ENCODE measurements around the gene SH2B3. TPM values are rescaled to one million over a fixed set of nuclear protein-coding genes. Genes with fewer than 3 reads are reported as not detected.
"Not testable (repeated sequence)": the region's sequence is repeated elsewhere in the genome, so short reads cannot be mapped to it uniquely, and the experiment has no call there.

Gene SH2B3
- total and polyA plus RNA-seq, 2 donors (not counting 3 experiments of a cell fraction or from before 2014, with no cell fraction given) = 63.1 to 97.9 TPM

DNA sequence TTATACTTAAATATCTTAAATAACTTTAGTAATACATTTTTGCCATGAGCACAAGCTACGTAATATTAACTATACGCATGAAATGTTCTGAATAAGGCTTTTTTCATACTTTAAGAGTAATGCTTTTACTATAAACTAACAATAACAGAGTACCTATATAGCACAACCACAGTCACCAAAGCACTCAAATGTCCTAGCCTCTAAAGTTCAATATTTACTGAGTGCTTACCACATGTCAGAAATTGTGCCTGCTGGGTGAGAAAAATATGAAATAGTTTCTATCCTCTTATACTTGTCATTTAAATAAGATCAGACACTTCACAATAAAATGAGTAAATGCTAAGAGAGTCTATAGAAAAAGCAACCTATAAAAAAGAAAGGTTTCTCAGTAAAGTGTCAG lies 83.1 kb downstream of the SH2B3 start:
- H2AFZ ChIP-seq (ENCODE audit: low read depth, low read length) = no peak overlapping the region
- H4K20me1 ChIP-seq (replicated peaks; ENCODE audit: control insufficient read depth, extremely low read depth, insufficient read depth, low read length) = no peaks in the 10 kb centered on the region
- H3K9me1 ChIP-seq (replicated peaks; ENCODE audit: control insufficient read depth, extremely low read depth, insufficient read depth, low read length) = no peaks in the 10 kb centered on the region
- H3K79me2 ChIP-seq (ENCODE audit: control insufficient read depth, insufficient read depth, low read length) = no peaks in the 10 kb centered on the region
- no peak for TF ChIP-seq POLR2A (IDR thresholded peaks at IDR 0.05; ENCODE audit: low read depth, low read length)
- TF ChIP-seq EZH2 (IDR thresholded peaks at IDR 0.05; ENCODE audit: borderline replicate concordance, low read depth, low read length, severe bottlenecking) = no peak
- no peak for TF ChIP-seq JUN (IDR thresholded peaks at IDR 0.05; ENCODE audit: borderline replicate concordance, insufficient read depth, insufficient read length, low read depth)
- TF ChIP-seq POLR2AphosphoS5 (IDR thresholded peaks at IDR 0.05; ENCODE audit: insufficient read depth, low read depth, low read length) = no peak
- no peak for TF ChIP-seq GATA2 (IDR thresholded peaks at IDR 0.05; ENCODE audit: insufficient read depth, insufficient read length, low read depth, low read length)
- TF ChIP-seq, protein P1, sequence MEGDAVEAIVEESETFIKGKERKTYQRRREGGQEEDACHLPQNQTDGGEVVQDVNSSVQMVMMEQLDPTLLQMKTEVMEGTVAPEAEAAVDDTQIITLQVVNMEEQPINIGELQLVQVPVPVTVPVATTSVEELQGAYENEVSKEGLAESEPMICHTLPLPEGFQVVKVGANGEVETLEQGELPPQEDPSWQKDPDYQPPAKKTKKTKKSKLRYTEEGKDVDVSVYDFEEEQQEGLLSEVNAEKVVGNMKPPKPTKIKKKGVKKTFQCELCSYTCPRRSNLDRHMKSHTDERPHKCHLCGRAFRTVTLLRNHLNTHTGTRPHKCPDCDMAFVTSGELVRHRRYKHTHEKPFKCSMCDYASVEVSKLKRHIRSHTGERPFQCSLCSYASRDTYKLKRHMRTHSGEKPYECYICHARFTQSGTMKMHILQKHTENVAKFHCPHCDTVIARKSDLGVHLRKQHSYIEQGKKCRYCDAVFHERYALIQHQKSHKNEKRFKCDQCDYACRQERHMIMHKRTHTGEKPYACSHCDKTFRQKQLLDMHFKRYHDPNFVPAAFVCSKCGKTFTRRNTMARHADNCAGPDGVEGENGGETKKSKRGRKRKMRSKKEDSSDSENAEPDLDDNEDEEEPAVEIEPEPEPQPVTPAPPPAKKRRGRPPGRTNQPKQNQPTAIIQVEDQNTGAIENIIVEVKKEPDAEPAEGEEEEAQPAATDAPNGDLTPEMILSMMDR (IDR thresholded peaks at IDR 0.05; ENCODE audit: extremely low read depth in 1 of 2, insufficient read depth in 1 of 2, low read depth in 1 of 2, low read length in 2 of 2) = no peak
- TF ChIP-seq FOS (IDR thresholded peaks at IDR 0.05; ENCODE audit: borderline replicate concordance, insufficient read depth, low read length) = no peak
- TF ChIP-seq, protein P2, sequence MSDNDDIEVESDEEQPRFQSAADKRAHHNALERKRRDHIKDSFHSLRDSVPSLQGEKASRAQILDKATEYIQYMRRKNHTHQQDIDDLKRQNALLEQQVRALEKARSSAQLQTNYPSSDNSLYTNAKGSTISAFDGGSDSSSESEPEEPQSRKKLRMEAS (IDR thresholded peaks at IDR 0.05; ENCODE audit: insufficient read depth, insufficient read length) = no peak
- no peak for TF ChIP-seq MYC (IDR thresholded peaks at IDR 0.05; ENCODE audit: low read depth, low read length)
- ChIA-PET CTCF (interaction anchor here (1.2 to 1.5 kb wide), 4 partner anchors 8 to 185 kb away, joined by 3 to 5 read pairs (median 3); no protein-coding TSS in a partner anchor), POLR2A (no interaction called here)
- H3K36me3 ChIP-seq (ENCODE audit: control insufficient read depth in 2 of 2, extremely low read depth in 1 of 2, insufficient read depth in 2 of 2, low read length in 2 of 2) = peaks cover 9 to 24% of the 10 kb centered on the region in 2 experiments
- no peak overlapping the region for H3K4me2 ChIP-seq (ENCODE audit: insufficient read depth, low read length)
- H3K9ac ChIP-seq (replicated peaks; ENCODE audit: extremely low read depth, insufficient read depth, low read length) = no peak overlapping the region
- no peak overlapping the region for H3K4me3 ChIP-seq (replicated peaks in 1 of 3; ENCODE audit: insufficient read depth in 1 of 3, low read depth in 1 of 3, low read length in 3 of 3)
- no TSS peak for BruUV-seq (replicated peaks)
- H3K27me3 ChIP-seq (ENCODE audit: control insufficient read depth in 2 of 2, insufficient read depth in 2 of 2, low read length in 2 of 2) = no peaks in the 10 kb centered on the region
- H3K9me3 ChIP-seq (replicated peaks; ENCODE audit: control insufficient read depth, insufficient read depth, low read length) = no peaks in the 10 kb centered on the region
- no peak for DNase-seq (ENCODE audit: low read depth, low spot score)
- no peaks in the 10 kb centered on the region for H3K4me1 ChIP-seq (ENCODE audit: control insufficient read depth, extremely low read depth, insufficient read depth, low read length)
- FAIRE-seq = no peak
- dilution Hi-C loops (cut with MboI; ENCODE audit: extremely low pct_ligation_motif_present, low sequenced_read_pairs) = no loop called here
- intact Hi-C loops (cut with micrococcal nuclease) = no loop called here
- H3K27ac ChIP-seq (ENCODE audit: insufficient read depth, low read depth, low read length) = no peak overlapping the region

DNA sequence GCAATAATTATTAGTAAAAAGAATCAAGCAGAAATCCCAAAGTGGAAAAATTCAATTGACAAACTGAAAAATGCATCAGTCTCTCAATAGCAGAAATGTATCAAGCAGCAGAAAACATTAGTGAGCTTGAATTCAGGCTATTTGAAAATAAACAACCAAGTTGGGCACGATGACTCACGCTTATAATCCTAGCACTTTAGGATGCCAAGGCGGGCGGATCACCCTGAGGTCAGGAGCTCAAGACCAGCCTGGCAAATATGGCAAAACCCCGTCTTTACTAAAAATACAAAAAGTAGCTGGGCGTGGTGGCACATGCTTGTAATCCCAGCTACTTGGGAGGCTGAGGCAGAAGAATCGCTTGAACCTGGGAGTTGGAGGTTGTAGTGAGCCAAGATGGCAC lies 87.3 kb downstream of the SH2B3 start:
- peak; percentile 32 for DNase-seq (ENCODE audit: low read depth, low spot score)
- dilution Hi-C loops (cut with MboI; ENCODE audit: extremely low pct_ligation_motif_present, low sequenced_read_pairs); H3K27me3 ChIP-seq (ENCODE audit: control insufficient read depth in 2 of 2, insufficient read depth in 2 of 2, low read length in 2 of 2); H3K9me1 ChIP-seq (replicated peaks; ENCODE audit: control insufficient read depth, extremely low read depth, insufficient read depth, low read length); H3K27ac ChIP-seq (ENCODE audit: insufficient read depth, low read depth, low read length); H2AFZ ChIP-seq (ENCODE audit: low read depth, low read length); H3K4me2 ChIP-seq (ENCODE audit: insufficient read depth, low read length); H3K9me3 ChIP-seq (replicated peaks; ENCODE audit: control insufficient read depth, insufficient read depth, low read length); H4K20me1 ChIP-seq (replicated peaks; ENCODE audit: control insufficient read depth, extremely low read depth, insufficient read depth, low read length); H3K79me2 ChIP-seq (ENCODE audit: control insufficient read depth, insufficient read depth, low read length); BruUV-seq (replicated peaks); intact Hi-C loops (cut with micrococcal nuclease); H3K4me1 ChIP-seq (ENCODE audit: control insufficient read depth, extremely low read depth, insufficient read depth, low read length); H3K9ac ChIP-seq (replicated peaks; ENCODE audit: extremely low read depth, insufficient read depth, low read length); H3K4me3 ChIP-seq (replicated peaks in 1 of 3; ENCODE audit: insufficient read depth in 1 of 3, low read depth in 1 of 3, low read length in 3 of 3); POLR2A ChIA-PET: not testable (repeated sequence)
- peaks cover 9 to 15% of the 10 kb centered on the region in 2 experiments for H3K36me3 ChIP-seq (ENCODE audit: control insufficient read depth in 2 of 2, extremely low read depth in 1 of 2, insufficient read depth in 2 of 2, low read length in 2 of 2)
- CTCF ChIA-PET = interaction anchor here (1.1 to 1.7 kb wide), 2 partner anchors 13 to 96 kb away, joined by 3 to 5 read pairs; no protein-coding TSS in a partner anchor
- FAIRE-seq = peak; percentile 21

Data from endothelial cell of umbilical vein (primary cell).